ENCODE data around the gene MAP7D2.

MAP7D2 gene

DNA sequence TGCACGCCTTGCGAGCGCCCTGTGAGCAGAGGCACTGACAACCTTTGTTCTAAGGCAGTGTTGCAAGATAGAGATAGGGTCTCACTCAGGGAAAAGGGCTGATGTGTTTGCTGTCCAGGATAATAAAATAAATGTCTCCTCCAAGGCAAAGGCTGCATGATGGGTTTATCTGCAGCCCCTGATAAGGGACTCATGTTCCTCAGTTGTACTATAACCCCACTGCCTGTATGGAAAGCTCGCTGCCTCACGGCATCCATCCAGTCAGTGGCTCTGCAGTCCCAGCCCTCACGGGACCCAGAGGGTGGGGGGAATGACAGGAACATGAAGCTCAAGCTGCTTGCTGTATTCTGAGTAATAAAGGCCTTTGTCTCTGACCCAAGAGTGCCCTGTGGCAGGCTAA is 148.4 kb downstream of the MAP7D2 start:
- DNase-seq (ENCODE audit: low read depth) = no peak
- H3K4me3 ChIP-seq (ENCODE audit: low read length) = no peak overlapping the region
- TF ChIP-seq, protein P1, sequence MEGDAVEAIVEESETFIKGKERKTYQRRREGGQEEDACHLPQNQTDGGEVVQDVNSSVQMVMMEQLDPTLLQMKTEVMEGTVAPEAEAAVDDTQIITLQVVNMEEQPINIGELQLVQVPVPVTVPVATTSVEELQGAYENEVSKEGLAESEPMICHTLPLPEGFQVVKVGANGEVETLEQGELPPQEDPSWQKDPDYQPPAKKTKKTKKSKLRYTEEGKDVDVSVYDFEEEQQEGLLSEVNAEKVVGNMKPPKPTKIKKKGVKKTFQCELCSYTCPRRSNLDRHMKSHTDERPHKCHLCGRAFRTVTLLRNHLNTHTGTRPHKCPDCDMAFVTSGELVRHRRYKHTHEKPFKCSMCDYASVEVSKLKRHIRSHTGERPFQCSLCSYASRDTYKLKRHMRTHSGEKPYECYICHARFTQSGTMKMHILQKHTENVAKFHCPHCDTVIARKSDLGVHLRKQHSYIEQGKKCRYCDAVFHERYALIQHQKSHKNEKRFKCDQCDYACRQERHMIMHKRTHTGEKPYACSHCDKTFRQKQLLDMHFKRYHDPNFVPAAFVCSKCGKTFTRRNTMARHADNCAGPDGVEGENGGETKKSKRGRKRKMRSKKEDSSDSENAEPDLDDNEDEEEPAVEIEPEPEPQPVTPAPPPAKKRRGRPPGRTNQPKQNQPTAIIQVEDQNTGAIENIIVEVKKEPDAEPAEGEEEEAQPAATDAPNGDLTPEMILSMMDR (IDR thresholded peaks at IDR 0.05; ENCODE audit: insufficient read depth, low read depth, low read length, missing control alignments) = no peak

DNA sequence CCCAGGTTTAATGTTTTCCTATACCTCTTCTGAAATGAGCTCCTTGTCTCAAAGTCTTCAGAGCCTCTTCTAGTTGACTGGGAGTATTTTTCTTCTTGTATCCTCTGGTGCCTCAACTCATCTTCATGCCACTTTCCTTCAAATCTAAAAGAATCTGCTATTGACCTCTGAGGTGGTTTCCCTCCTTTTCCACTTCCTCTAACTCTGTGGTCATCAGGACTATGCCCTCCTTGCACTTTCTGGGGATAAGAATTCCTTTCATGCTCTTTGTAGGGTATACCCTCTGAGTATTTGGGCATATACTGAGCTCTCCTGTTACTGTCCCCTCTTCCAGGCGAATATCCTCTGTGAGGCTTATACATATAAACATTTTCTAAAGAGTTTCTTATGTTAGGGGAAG is 150.7 kb downstream of the MAP7D2 start:
- no peak for DNase-seq (ENCODE audit: low read depth)
- no peak overlapping the region for H3K4me3 ChIP-seq (ENCODE audit: low read length)
- TF ChIP-seq, protein P1 (IDR thresholded peaks at IDR 0.05; ENCODE audit: insufficient read depth, low read depth, low read length, missing control alignments) = no peak

DNA sequence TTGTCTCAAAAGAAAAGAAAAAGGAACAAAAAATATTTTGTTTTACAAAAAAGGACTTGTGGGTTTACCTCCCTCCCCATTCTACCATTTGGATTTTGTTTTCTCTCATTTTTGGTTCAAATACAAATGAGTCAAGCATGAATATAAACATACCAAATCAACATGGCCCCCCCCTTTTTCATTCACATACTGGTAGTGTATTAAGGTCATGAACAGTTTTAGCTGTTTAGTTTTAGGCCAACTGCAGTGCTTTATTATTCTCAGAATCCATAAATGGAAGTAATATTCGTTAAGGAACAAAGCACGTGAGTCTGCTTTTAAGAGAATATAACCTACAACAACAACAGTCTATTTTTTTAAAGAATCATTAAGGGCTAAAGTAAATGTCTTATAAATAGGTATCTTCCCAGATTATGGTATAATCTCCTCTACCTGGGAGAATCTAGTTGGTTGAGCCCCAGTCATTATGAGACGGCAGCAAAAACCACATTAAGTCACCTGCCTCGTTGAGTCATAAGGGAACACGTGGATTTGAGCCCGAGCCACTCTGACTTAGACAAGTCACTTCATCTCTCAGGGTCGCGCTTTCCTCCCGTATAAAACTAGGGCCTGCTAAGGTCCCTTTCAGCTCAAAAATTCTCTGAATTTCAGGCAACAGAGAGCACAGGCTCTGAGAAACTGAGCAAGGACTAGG is 152.5 kb downstream of the MAP7D2 start:
- H3K4me3 ChIP-seq (ENCODE audit: low read length) = no peak overlapping the region
- TF ChIP-seq, protein P1 (IDR thresholded peaks at IDR 0.05; ENCODE audit: insufficient read depth, low read depth, low read length, missing control alignments) = no peak
- peak; percentile 60 for DNase-seq (ENCODE audit: low read depth)

DNA sequence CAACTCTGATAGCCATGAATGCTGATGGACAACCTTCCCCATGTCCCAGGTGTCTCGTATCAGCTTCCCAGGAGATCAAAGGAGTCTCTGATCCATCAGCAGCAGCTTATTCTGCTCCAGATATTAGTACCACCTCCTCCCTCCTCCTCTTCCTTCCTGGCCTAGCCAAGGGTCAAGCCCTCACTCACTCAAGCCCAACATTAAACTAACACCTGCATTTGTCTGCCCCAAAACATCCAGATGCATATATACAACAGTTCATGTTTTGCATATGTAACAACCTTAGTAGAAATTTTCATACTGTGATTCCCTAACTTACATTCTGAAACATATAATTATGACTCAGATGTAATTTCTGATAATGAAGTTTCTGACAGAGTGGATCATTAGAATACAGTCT is 155.8 kb downstream of the MAP7D2 start:
- DNase-seq (ENCODE audit: low read depth) = no peak
- TF ChIP-seq, protein P1 (IDR thresholded peaks at IDR 0.05; ENCODE audit: insufficient read depth, low read depth, low read length, missing control alignments) = no peak
- no peak overlapping the region for H3K4me3 ChIP-seq (ENCODE audit: low read length)

DNA sequence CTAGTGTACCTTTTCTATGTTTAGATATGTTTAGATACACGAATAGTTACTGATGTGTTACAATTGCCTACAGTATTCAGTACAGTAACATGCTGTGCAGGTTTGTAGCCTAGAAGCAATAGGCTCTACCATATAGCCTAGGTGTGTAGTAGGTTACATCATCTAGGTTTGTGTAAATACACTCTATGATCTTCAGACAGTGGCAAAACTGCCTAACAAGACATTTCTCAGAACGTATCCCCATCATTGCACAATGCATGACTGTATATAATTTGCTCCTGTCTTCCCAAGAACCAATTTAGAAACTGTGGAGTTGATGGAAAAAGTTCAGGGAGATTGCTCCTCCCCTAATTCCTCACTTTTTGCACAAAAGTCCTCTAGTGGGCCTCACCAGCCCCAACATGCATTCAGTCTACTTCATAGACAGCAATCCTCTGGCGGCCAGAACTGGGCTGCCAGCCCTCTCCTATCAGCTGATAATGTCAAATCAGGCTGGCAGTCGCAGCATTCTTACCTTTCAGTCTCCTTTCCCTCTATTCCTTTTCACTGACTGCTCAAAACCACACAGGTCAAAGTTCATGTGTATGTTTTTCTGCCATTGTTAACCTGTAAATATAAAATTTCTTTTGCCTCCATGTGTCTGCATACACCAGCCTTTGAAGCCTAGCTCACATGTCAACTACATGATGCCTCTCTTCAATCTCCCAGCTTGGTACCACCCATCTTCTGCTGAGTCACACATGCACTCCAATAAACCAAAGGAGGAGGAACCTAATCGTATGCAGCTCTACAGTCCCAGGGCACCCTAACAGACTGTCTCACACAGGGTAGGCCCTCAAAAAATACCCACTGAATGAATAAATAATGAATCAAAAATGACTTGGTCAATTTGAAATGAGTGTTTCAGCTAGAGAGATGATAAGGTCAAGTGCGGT is 157.9 kb downstream of the MAP7D2 start:
- peak; percentile 39 for DNase-seq (ENCODE audit: low read depth)
- no peak overlapping the region for H3K4me3 ChIP-seq (ENCODE audit: low read length)
- TF ChIP-seq, protein P1 (IDR thresholded peaks at IDR 0.05; ENCODE audit: insufficient read depth, low read depth, low read length, missing control alignments) = no peak

DNA sequence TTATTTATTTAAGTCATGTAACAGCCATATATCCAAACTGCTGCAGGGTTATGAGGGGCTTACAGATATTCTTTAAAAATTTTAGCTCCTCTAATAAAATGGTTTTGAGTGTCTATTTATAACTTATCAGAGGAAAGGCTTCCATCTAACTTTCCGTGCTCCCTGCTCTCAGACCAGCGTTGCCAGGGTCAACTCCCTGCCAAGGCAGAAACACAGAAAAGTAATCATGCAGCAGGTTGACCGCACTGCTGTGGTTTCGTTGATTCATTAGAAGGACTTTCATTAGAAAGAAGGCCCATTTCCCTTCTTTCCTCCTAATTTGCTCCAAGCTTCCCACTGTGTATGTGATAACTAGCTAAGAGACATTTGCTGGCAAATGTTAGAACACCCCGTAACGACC is 159.8 kb downstream of the MAP7D2 start:
- H3K4me3 ChIP-seq (ENCODE audit: low read length) = no peak overlapping the region
- no peak for DNase-seq (ENCODE audit: low read depth)
- TF ChIP-seq, protein P1 (IDR thresholded peaks at IDR 0.05; ENCODE audit: insufficient read depth, low read depth, low read length, missing control alignments) = no peak

Data from epithelial cell of esophagus (primary cell).